Erythroblast (primary cell): ENCODE data around the gene SSBP2.

ENCODE experiments used
- GATA1 ChIP-seq: IDR thresholded peaks from 2 replicates; pipeline ENCODE4 v1.6.1; 2011; ENCODE audit warnings: low read depth, mild to moderate bottlenecking, control low read depth, low read length, moderate library complexity
- POLR2A ChIP-seq: IDR thresholded peaks from 2 replicates; pipeline ENCODE4 v1.6.1; 2011; ENCODE audit warnings: mild to moderate bottlenecking, low read length

DNA sequence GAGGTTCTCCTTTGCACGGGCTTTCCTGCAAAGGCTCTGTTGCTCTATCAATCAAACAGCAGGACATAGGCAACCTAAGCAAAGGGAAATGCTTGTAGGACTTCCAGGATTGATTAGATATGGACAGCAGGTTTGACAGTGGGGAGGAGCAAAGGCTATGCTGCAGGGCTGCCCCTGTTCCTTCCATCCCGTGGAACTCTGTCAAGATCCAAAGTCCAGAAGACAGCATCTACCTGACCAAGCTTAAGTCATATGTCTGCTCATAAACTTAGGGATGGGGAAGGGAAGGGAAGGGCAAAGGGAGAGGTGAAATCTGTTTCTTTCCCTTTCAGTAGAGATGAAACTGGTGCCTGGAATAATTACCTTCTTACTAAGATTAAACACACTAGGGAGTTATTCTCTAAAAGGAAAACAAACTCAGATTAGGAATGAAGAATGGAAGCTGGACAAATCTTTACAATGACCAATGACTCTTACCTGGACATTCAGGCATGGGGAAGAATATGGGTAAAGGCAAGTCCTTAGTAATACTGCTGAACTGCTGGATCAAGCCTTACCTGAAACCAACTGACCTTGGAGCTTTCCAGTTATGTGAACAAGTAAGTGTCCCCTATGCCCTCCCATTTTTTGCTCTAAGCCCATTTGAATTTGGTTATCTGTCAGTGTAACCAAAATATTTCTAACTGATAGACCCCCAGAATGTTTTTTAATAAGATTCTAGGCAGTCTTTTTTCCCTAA is 348.5 kb downstream of the SSBP2 start:
- TF ChIP-seq POLR2A (no peak), GATA1 (no peak)
